ENCODE results near the gene GNAL. TPM values are rescaled to one million over a fixed set of nuclear protein-coding genes. Genes with fewer than 3 reads are reported as not detected.

The GNAL gene
- total and polyA plus RNA-seq, 2 experiments from 2014 or later: 7.5 to 21.6 TPM

GRCh38 chr18:11899063-11899462 is 210.0 kb downstream of the GNAL start:
- no peaks in the 10 kb centered on the region for H3K36me3 ChIP-seq (ENCODE audit: insufficient read depth)
- TF ChIP-seq CREB1 (CRISPR knock-in tag; IDR thresholded peaks at IDR 0.05; ENCODE audit: low read depth) (no peak), EZH2phosphoT487 (IDR thresholded peaks at IDR 0.05; ENCODE audit: unreplicated experiment) (no peak), NANOG (IDR thresholded peaks at IDR 0.05; ENCODE audit: borderline replicate concordance) (no peak), CTCF (conservative IDR thresholded peaks at IDR 0.05; ENCODE audit: low read depth in 2 of 2) (no peak), ZNF331 (CRISPR knock-in tag; IDR thresholded peaks at IDR 0.05; ENCODE audit: low read depth) (no peak), POLR2AphosphoS5 (IDR thresholded peaks at IDR 0.05; ENCODE audit: low read depth) (no peak), ZNF114 (CRISPR knock-in tag; IDR thresholded peaks at IDR 0.05) (no peak), ETS1 (IDR thresholded peaks at IDR 0.05) (no peak)
- TF ChIP-seq, protein P1, sequence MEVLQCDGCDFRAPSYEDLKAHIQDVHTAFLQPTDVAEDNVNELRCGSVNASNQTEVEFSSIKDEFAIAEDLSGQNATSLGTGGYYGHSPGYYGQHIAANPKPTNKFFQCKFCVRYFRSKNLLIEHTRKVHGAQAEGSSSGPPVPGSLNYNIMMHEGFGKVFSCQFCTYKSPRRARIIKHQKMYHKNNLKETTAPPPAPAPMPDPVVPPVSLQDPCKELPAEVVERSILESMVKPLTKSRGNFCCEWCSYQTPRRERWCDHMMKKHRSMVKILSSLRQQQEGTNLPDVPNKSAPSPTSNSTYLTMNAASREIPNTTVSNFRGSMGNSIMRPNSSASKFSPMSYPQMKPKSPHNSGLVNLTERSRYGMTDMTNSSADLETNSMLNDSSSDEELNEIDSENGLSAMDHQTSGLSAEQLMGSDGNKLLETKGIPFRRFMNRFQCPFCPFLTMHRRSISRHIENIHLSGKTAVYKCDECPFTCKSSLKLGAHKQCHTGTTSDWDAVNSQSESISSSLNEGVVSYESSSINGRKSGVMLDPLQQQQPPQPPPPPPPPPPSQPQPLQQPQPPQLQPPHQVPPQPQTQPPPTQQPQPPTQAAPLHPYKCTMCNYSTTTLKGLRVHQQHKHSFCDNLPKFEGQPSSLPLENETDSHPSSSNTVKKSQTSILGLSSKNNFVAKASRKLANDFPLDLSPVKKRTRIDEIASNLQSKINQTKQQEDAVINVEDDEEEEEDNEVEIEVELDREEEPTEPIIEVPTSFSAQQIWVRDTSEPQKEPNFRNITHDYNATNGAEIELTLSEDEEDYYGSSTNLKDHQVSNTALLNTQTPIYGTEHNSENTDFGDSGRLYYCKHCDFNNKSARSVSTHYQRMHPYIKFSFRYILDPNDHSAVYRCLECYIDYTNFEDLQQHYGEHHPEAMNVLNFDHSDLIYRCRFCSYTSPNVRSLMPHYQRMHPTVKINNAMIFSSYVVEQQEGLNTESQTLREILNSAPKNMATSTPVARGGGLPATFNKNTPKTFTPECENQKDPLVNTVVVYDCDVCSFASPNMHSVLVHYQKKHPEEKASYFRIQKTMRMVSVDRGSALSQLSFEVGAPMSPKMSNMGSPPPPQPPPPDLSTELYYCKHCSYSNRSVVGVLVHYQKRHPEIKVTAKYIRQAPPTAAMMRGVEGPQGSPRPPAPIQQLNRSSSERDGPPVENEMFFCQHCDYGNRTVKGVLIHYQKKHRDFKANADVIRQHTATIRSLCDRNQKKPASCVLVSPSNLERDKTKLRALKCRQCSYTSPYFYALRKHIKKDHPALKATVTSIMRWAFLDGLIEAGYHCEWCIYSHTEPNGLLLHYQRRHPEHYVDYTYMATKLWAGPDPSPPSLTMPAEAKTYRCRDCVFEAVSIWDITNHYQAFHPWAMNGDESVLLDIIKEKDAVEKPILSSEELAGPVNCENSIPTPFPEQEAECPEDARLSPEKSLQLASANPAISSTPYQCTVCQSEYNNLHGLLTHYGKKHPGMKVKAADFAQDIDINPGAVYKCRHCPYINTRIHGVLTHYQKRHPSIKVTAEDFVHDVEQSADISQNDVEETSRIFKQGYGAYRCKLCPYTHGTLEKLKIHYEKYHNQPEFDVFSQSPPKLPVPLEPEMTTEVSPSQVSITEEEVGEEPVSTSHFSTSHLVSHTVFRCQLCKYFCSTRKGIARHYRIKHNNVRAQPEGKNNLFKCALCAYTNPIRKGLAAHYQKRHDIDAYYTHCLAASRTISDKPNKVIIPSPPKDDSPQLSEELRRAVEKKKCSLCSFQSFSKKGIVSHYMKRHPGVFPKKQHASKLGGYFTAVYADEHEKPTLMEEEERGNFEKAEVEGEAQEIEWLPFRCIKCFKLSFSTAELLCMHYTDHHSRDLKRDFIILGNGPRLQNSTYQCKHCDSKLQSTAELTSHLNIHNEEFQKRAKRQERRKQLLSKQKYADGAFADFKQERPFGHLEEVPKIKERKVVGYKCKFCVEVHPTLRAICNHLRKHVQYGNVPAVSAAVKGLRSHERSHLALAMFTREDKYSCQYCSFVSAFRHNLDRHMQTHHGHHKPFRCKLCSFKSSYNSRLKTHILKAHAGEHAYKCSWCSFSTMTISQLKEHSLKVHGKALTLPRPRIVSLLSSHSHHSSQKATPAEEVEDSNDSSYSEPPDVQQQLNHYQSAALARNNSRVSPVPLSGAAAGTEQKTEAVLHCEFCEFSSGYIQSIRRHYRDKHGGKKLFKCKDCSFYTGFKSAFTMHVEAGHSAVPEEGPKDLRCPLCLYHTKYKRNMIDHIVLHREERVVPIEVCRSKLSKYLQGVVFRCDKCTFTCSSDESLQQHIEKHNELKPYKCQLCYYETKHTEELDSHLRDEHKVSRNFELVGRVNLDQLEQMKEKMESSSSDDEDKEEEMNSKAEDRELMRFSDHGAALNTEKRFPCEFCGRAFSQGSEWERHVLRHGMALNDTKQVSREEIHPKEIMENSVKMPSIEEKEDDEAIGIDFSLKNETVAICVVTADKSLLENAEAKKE (CRISPR knock-in tag; IDR thresholded peaks at IDR 0.05): no peak
- H4K20me1 ChIP-seq (replicated peaks; ENCODE audit: insufficient read depth): no peaks in the 10 kb centered on the region
- Mint-ChIP-seq H3K4me3 (no peak overlapping the region), H3K36me3 (ENCODE audit: low read depth) (peaks cover 24% of the 10 kb centered on the region), H3K4me1 (peaks cover 21% of the 10 kb centered on the region), H3K27me3 (ENCODE audit: insufficient read depth, low read depth, poor library complexity) (peaks cover 4% of the 10 kb centered on the region), H3K27ac (no peak overlapping the region), H3K9me3 (no peaks in the 10 kb centered on the region)
- H3K4me2 ChIP-seq: no peak overlapping the region
- no peaks in the 10 kb centered on the region for H3K9me2 ChIP-seq (ENCODE audit: insufficient read depth)
- no peak overlapping the region for H3K4me3 ChIP-seq
- no peaks in the 10 kb centered on the region for H3K27me3 ChIP-seq (ENCODE audit: insufficient read depth)
- no peak overlapping the region for H3K27ac ChIP-seq (ENCODE audit: low read depth)
- ATAC-seq (no peak), DNase-seq (ENCODE audit: low spot score) (no peak)
- no peaks in the 10 kb centered on the region for H3F3A ChIP-seq (replicated peaks; ENCODE audit: low read depth)
- H3K4me1 ChIP-seq (ENCODE audit: insufficient read depth): peaks cover 21% of the 10 kb centered on the region
- no peaks in the 10 kb centered on the region for H3K79me2 ChIP-seq (replicated peaks; ENCODE audit: insufficient read depth)
- no peak overlapping the region for H2AFZ ChIP-seq

Measured in GM23338 (cell line).